Activated B cell treated with CpG ODN at 0.5 μM for 24 hours (primary cell): ENCODE results near the gene BCAS3. TPM values are rescaled to one million over a fixed set of nuclear protein-coding genes. Genes with fewer than 3 reads are reported as not detected.

ENCODE experiments used
- ATAC-seq: fragments of 200-7000 bp; cut with Tn5 transposase; one replicate; pipeline ENCODE4 v1.10.0; 2021; ENCODE audit warnings: low read depth, mild to moderate bottlenecking, moderate library complexity
- CTCF ChIA-PET: fragments of 350-600 bp; sonication (Branson Sonifier 250); formaldehyde crosslinking; loops from one replicate; lab custom pipeline; 2021; ENCODE audit warnings: antibody characterized with exemption; lab: Charles Lee
- POLR2A ChIA-PET: fragments of 350-600 bp; sonication (Branson Sonifier 250); formaldehyde crosslinking; loops from one replicate; lab custom pipeline; 2021; ENCODE audit warnings: antibody characterized with exemption; lab: Charles Lee
- DNase-seq: peaks from one replicate; pipeline ENCODE4 v3.0.0; 2022
- H3K27ac Mint-ChIP-seq: one replicate; pipeline ENCODE4 v1.8.0; 2020; ENCODE audit warnings: mixed read lengths
- H3K27me3 Mint-ChIP-seq: one replicate; pipeline ENCODE4 v1.8.0; 2021; ENCODE audit warnings: mixed read lengths
- H3K36me3 Mint-ChIP-seq: one replicate; pipeline ENCODE4 v1.8.0; 2021; ENCODE audit warnings: low read depth, mixed read lengths
- H3K4me1 Mint-ChIP-seq: one replicate; pipeline ENCODE4 v1.8.0; 2021; ENCODE audit warnings: mixed read lengths
- H3K4me3 Mint-ChIP-seq: one replicate; pipeline ENCODE4 v1.8.0; 2020; ENCODE audit warnings: mild to moderate bottlenecking, mixed read lengths
- H3K9me3 Mint-ChIP-seq: one replicate; pipeline ENCODE4 v1.8.0; 2020; ENCODE audit warnings: mixed read lengths
- CTCF ChIP-seq: fragments of 200-600 bp; IDR thresholded peaks from one replicate; pipeline ENCODE4 v1.8.0; 2022; ENCODE audit warnings: antibody characterized with exemption, mild to moderate bottlenecking
- intact Hi-C: fragments of 100-400 bp; cut with micrococcal nuclease; formaldehyde crosslinking; loops from one replicate; pipeline ENCODE4 v1.15.1; 2024
- total RNA-seq: library from RNA; stranded (reverse); gene quantifications from 2 replicates; pipeline ENCODE4 v1.2.3, GENCODE V29; 2022

The BCAS3 gene
- total RNA-seq, 1 donor from 2014 or later = 37.5 TPM

- intact Hi-C loops = loop anchor here (1.0 kb wide), 2 partner anchors 135 to 421 kb away; no protein-coding TSS in a partner anchor
- H3K4me1 Mint-ChIP-seq = peaks cover 8% of the 10 kb centered on the region
- H3K4me3 Mint-ChIP-seq = no peak overlapping the region
- ATAC-seq (peak; percentile 67), DNase-seq (no peak)
- H3K27ac Mint-ChIP-seq = no peak overlapping the region
- TF ChIP-seq CTCF = peak; percentile 74
- ChIA-PET POLR2A (no interaction called here), CTCF (interaction anchor here (0.6 to 1.0 kb wide), 2 partner anchors 10 to 214 kb away, joined by 3 read pairs; no protein-coding TSS in a partner anchor)
- peaks cover 34% of the 10 kb centered on the region for H3K27me3 Mint-ChIP-seq
- H3K9me3 Mint-ChIP-seq = no peaks in the 10 kb centered on the region
- H3K36me3 Mint-ChIP-seq = no peaks in the 10 kb centered on the region
Observed at GRCh38 chr17:61416540-61417363, 739.1 kb downstream of the BCAS3 start.

- Mint-ChIP-seq H3K4me1 (peaks cover 4% of the 10 kb centered on the region), H3K4me3 (no peak overlapping the region), H3K36me3 (no peaks in the 10 kb centered on the region), H3K27me3 (peaks cover 40% of the 10 kb centered on the region), H3K9me3 (no peaks in the 10 kb centered on the region), H3K27ac (no peak overlapping the region)
- POLR2A ChIA-PET = no interaction called here
- DNase-seq (no peak), ATAC-seq (no peak)
- no peak for TF ChIP-seq CTCF
- intact Hi-C loops = no loop called here
- CTCF ChIA-PET = interaction anchor here (1.5 kb wide), 1 partner anchor 418 kb away, joined by 3 read pairs; no protein-coding TSS in a partner anchor
Observed at GRCh38 chr17:61418449-61418848, 740.8 kb downstream of the BCAS3 start.

GRCh38 chr17:61419496-61420046 is 741.9 kb downstream of the BCAS3 start:
- DNase-seq (no peak), ATAC-seq (no peak)
- Mint-ChIP-seq H3K27ac (no peak overlapping the region), H3K9me3 (no peaks in the 10 kb centered on the region), H3K4me1 (peaks cover 4% of the 10 kb centered on the region), H3K36me3 (no peaks in the 10 kb centered on the region), H3K27me3 (peaks cover 41% of the 10 kb centered on the region), H3K4me3 (no peak overlapping the region)
- POLR2A ChIA-PET = interaction anchor here (0.6 kb wide), 1 partner anchor 118 kb away, joined by 3 read pairs; no protein-coding TSS in a partner anchor
- intact Hi-C loops = no loop called here
- CTCF ChIA-PET = interaction anchor here (1.5 kb wide), 1 partner anchor 417 kb away, joined by 3 read pairs; no protein-coding TSS in a partner anchor
- no peak for TF ChIP-seq CTCF

- H3K27me3 Mint-ChIP-seq = peaks cover 45% of the 10 kb centered on the region
- H3K27ac Mint-ChIP-seq = no peak overlapping the region
- intact Hi-C loops = no loop called here
- H3K4me3 Mint-ChIP-seq = no peak overlapping the region
- peaks cover 4% of the 10 kb centered on the region for H3K4me1 Mint-ChIP-seq
- TF ChIP-seq CTCF = no peak
- no peaks in the 10 kb centered on the region for H3K9me3 Mint-ChIP-seq
- DNase-seq (no peak), ATAC-seq (no peak)
- H3K36me3 Mint-ChIP-seq = no peaks in the 10 kb centered on the region
- ChIA-PET POLR2A (interaction anchor here (0.6 kb wide), 1 partner anchor 118 kb away, joined by 3 read pairs; no protein-coding TSS in a partner anchor), CTCF (interaction anchor here (1.5 kb wide), 1 partner anchor 416 kb away, joined by 3 read pairs; no protein-coding TSS in a partner anchor)
Observed at GRCh38 chr17:61420052-61420451, 742.4 kb downstream of the BCAS3 start.
